ENCODE data around the gene SMIM44. TPM values are rescaled to one million over a fixed set of nuclear protein-coding genes. Genes with fewer than 3 reads are reported as not detected.

SMIM44 gene
- total and polyA plus RNA-seq, 2 donors (not counting 1 experiment from before 2014, with no cell fraction given) = not detected

DNA sequence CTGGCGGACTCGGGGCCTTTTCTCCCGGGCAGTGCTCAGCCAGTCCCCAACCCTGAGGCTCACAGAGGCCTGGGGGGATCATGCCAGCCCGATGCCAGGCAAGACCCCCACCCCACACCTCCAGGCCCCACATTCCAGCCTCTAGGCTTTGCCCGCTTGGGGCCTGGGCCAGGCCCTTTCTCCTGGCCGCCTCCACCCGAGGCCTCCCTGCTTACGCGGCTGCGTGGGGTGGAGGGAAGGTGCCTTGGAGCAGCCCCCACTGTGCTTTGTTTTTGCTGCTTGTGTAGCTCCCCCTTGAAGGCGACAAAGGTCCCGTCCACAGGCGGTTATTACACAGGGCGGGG is 41.3 kb downstream of the SMIM44 start:
- POLR2A ChIA-PET = no interaction called here
- H3K36me3 ChIP-seq (replicated peaks in 1 of 2; ENCODE audit: control extremely low read depth in 1 of 2, control insufficient read depth in 1 of 2, extremely low read depth in 1 of 2, insufficient read depth in 2 of 2, low read length in 1 of 2) = no peaks in the 10 kb centered on the region
- peaks cover 1% of the 10 kb centered on the region for H3K4me1 Mint-ChIP-seq
- peaks cover 21% of the 10 kb centered on the region for H3K79me2 ChIP-seq (ENCODE audit: control insufficient read depth, insufficient read depth, low read length)
- H3K9me3 ChIP-seq (ENCODE audit: control extremely low read depth in 1 of 3, control insufficient read depth in 2 of 3, insufficient read depth in 1 of 3, low read length in 2 of 3) = no peaks in the 10 kb centered on the region
- H3K4me2 ChIP-seq (replicated peaks; ENCODE audit: low read depth, low read length, poor library complexity, severe bottlenecking) = no peak overlapping the region
- H3K4me1 ChIP-seq (ENCODE audit: control insufficient read depth in 2 of 2, insufficient read depth in 2 of 2, low read length in 2 of 2) = no peaks in the 10 kb centered on the region
- no peak for TF ChIP-seq EZH2 (IDR thresholded peaks at IDR 0.05; ENCODE audit: borderline replicate concordance, insufficient read depth, low read depth, low read length, poor library complexity, severe bottlenecking)
- TF ChIP-seq, protein P1, sequence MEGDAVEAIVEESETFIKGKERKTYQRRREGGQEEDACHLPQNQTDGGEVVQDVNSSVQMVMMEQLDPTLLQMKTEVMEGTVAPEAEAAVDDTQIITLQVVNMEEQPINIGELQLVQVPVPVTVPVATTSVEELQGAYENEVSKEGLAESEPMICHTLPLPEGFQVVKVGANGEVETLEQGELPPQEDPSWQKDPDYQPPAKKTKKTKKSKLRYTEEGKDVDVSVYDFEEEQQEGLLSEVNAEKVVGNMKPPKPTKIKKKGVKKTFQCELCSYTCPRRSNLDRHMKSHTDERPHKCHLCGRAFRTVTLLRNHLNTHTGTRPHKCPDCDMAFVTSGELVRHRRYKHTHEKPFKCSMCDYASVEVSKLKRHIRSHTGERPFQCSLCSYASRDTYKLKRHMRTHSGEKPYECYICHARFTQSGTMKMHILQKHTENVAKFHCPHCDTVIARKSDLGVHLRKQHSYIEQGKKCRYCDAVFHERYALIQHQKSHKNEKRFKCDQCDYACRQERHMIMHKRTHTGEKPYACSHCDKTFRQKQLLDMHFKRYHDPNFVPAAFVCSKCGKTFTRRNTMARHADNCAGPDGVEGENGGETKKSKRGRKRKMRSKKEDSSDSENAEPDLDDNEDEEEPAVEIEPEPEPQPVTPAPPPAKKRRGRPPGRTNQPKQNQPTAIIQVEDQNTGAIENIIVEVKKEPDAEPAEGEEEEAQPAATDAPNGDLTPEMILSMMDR (IDR thresholded peaks at IDR 0.05) = no peak
- no peaks in the 10 kb centered on the region for H3K9me3 Mint-ChIP-seq (ENCODE audit: insufficient read depth)
- no peak overlapping the region for H3K4me3 Mint-ChIP-seq
- no peak overlapping the region for H2AFZ ChIP-seq (ENCODE audit: insufficient read depth, low read depth, low read length, poor library complexity, severe bottlenecking)
- CTCF ChIA-PET = interaction anchor here (0.6 to 1.3 kb wide), 6 partner anchors 13 to 472 kb away, joined by 3 to 6 read pairs (median 4); no protein-coding TSS in a partner anchor
- no peak overlapping the region for H3K27ac Mint-ChIP-seq
- no peaks in the 10 kb centered on the region for H3K27me3 Mint-ChIP-seq
- peaks cover 28% of the 10 kb centered on the region for H4K20me1 ChIP-seq (ENCODE audit: control insufficient read depth, insufficient read depth, low read length, poor library complexity, severe bottlenecking)
- no peak for DNase-seq
- no peak overlapping the region for H3K4me3 ChIP-seq (ENCODE audit: control extremely low read depth in 1 of 5, extremely low read depth in 1 of 5, insufficient read depth in 1 of 5, low read depth in 2 of 5, low read length in 4 of 5)
- no peak overlapping the region for H3K9ac ChIP-seq (ENCODE audit: low read length)
- H3K27me3 ChIP-seq (replicated peaks in 1 of 4; ENCODE audit: control extremely low read depth in 1 of 4, control insufficient read depth in 3 of 4, insufficient read depth in 4 of 4, low read length in 3 of 4) = no peaks in the 10 kb centered on the region
- 95% methylated on average over 11 of the region's 14 CpGs for WGBS (ENCODE audit: insufficient coverage)
- intact Hi-C loops (cut with micrococcal nuclease) = no loop called here
- ATAC-seq (ENCODE audit: low read depth) = no peak
- H3K27ac ChIP-seq (ENCODE audit: low read length in 2 of 2) = no peak overlapping the region

DNA sequence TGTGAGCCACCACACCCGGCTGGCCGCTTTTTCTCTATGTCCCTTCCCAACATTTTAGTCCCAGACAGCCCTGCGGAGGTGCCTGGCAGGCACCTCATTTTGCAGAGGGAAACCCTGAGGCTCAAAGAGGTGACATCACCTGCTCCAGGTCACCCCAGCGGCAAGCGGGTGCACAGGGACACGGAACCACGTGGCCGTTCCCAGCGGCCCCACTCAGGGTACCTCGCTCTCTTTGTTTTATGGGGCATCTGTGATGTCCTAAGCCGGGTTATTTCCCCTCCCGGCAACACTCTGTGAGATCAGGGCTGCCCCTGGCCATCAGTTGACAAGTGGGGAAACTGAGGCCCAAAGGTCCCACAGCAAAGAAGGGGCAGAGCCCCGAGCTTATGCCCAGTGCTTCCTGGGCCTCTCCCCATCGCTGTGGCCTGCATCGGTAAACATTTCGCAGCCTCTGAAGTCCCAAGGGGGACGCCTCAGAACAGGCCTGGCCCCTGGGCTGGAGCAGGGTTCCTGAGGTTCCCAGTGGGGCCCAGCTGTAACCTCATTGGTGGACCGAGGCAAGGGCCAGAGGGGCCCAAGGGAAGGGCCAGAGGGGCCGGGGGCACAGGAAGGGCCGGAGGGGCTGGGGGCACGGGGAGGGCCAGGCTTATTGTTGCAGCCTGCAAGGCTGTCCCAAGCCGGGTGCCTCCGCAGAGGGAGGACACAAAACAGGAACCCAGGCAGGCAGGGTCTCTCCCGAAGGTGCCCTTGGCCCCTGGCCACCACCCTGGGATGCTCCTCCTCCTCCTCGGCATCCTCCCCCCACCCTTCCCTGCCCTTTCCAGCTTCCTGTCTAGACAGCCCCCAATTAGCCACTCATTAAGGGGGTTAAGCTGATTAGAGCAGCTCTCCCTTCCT is 41.9 kb downstream of the SMIM44 start:
- Histone ChIP-seq H3K4me2 (replicated peaks; ENCODE audit: low read depth, low read length, poor library complexity, severe bottlenecking) (no peak overlapping the region), H3K27ac (ENCODE audit: low read length in 2 of 2) (no peak overlapping the region), H4K20me1 (ENCODE audit: control insufficient read depth, insufficient read depth, low read length, poor library complexity, severe bottlenecking) (peaks cover 28% of the 10 kb centered on the region), H2AFZ (ENCODE audit: insufficient read depth, low read depth, low read length, poor library complexity, severe bottlenecking) (no peak overlapping the region), H3K4me1 (ENCODE audit: control insufficient read depth in 2 of 2, insufficient read depth in 2 of 2, low read length in 2 of 2) (no peaks in the 10 kb centered on the region), H3K27me3 (replicated peaks in 1 of 4; ENCODE audit: control extremely low read depth in 1 of 4, control insufficient read depth in 3 of 4, insufficient read depth in 4 of 4, low read length in 3 of 4) (no peaks in the 10 kb centered on the region), H3K4me3 (ENCODE audit: control extremely low read depth in 1 of 5, extremely low read depth in 1 of 5, insufficient read depth in 1 of 5, low read depth in 2 of 5, low read length in 4 of 5) (no peak overlapping the region), H3K36me3 (replicated peaks in 1 of 2; ENCODE audit: control extremely low read depth in 1 of 2, control insufficient read depth in 1 of 2, extremely low read depth in 1 of 2, insufficient read depth in 2 of 2, low read length in 1 of 2) (no peaks in the 10 kb centered on the region), H3K9me3 (ENCODE audit: control extremely low read depth in 1 of 3, control insufficient read depth in 2 of 3, insufficient read depth in 1 of 3, low read length in 2 of 3) (no peaks in the 10 kb centered on the region), H3K9ac (ENCODE audit: low read length) (no peak overlapping the region), H3K79me2 (ENCODE audit: control insufficient read depth, insufficient read depth, low read length) (peaks cover 21% of the 10 kb centered on the region)
- no peaks in the 10 kb centered on the region for H3K27me3 Mint-ChIP-seq
- TF ChIP-seq, protein P1 (IDR thresholded peaks at IDR 0.05) = no peak
- no peak for TF ChIP-seq EZH2 (IDR thresholded peaks at IDR 0.05; ENCODE audit: borderline replicate concordance, insufficient read depth, low read depth, low read length, poor library complexity, severe bottlenecking)
- no peak for ATAC-seq (ENCODE audit: low read depth)
- DNase-seq = no peak
- H3K9me3 Mint-ChIP-seq (ENCODE audit: insufficient read depth) = no peaks in the 10 kb centered on the region
- 93% methylated on average over 24 of the region's 25 CpGs for WGBS (ENCODE audit: insufficient coverage)
- POLR2A ChIA-PET = no interaction called here
- H3K4me1 Mint-ChIP-seq = peaks cover 1% of the 10 kb centered on the region
- CTCF ChIA-PET = interaction anchor here (0.6 to 1.4 kb wide), 5 partner anchors 12 to 136 kb away, joined by 3 to 6 read pairs (median 3); no protein-coding TSS in a partner anchor
- H3K27ac Mint-ChIP-seq = no peak overlapping the region
- no peak overlapping the region for H3K4me3 Mint-ChIP-seq
- intact Hi-C loops (cut with micrococcal nuclease) = no loop called here

Data from B cell (primary cell).